GM12891 (cell line): Measurements from ENCODE around the gene IGSF3.

Experiments used
- POLR2A ChIP-seq: IDR thresholded peaks from 2 replicates; pipeline ENCODE4 v1.6.1; 2011; ENCODE audit warnings: low read depth, low read length, control low read depth
- POLR2AphosphoS5 ChIP-seq: IDR thresholded peaks from 2 replicates; pipeline ENCODE4 v1.6.1; 2011; ENCODE audit warnings: low read depth, low read length, control low read depth
- SPI1 ChIP-seq: IDR thresholded peaks from 2 replicates; pipeline ENCODE4 v1.6.1; 2011; ENCODE audit warnings: low read depth, low read length, control low read depth

- TF ChIP-seq POLR2AphosphoS5 (peak; percentile 54; the same call in 1 of the 2 replicates), POLR2A (0 out of 2 replicates have a peak, but pooled peaks have one; percentile 28), SPI1 (no peak)
Measured at GRCh38 chr1:116557323-116557878, 110.1 kb downstream of the IGSF3 start.
